Esophagus squamous epithelium (tissue), 5 donors: ENCODE results near the gene FAAP20. TPM values are rescaled to one million over a fixed set of nuclear protein-coding genes. Genes with fewer than 3 reads are reported as not detected.

ENCODE experiments used
- DNase-seq: peaks from one replicate; lab custom pipeline; 2025; lab: John Stamatoyannopoulos, UW
- H3K27ac ChIP-seq, 4 donors: fragments of 200-600 bp; sonication (generic); one replicate each; pipeline ENCODE4 v1.5.1; 2016 to 2019; ENCODE audit warnings: mild to moderate bottlenecking in 1 of 4
- H3K27me3 ChIP-seq, 4 donors: fragments of 200-600 bp; sonication (generic); 1 replicate in 3 of 4; 2 replicates in 1 of 4; pipeline versions ENCODE4 v1.5.1 to v1.6.0; 2017 to 2021; ENCODE audit warnings: antibody characterized with exemption in 1 of 4
- H3K36me3 ChIP-seq, 3 donors: fragments of 200-600 bp; sonication (generic); one replicate each; pipeline ENCODE4 v1.5.1; 2016 to 2019
- H3K4me1 ChIP-seq, 3 donors: fragments of 200-600 bp; sonication (generic); one replicate each; pipeline ENCODE4 v1.5.1; 2017 to 2019
- H3K4me3 ChIP-seq, 4 donors: fragments of 200-600 bp; sonication (generic); 1 replicate in 3 of 4; 2 replicates in 1 of 4; pipeline ENCODE4 v1.5.1; 2016 to 2019; ENCODE audit warnings: mild to moderate bottlenecking in 2 of 4, moderate library complexity in 1 of 4
- H3K9me3 ChIP-seq, 3 donors: fragments of 200-600 bp; sonication (generic); one replicate each; pipeline ENCODE4 v1.5.1; 2016 to 2019
- CTCF ChIP-seq, 6 experiments: fragments of 450-650 bp in 4 of 6; fragments of 200-600 bp in 2 of 6; sonication (generic) in 2 of 6; IDR thresholded peaks; one replicate each; pipeline ENCODE4 v1.5.1; 2016 to 2019; ENCODE audit warnings: antibody characterized with exemption in 6 of 6, mild to moderate bottlenecking in 4 of 6, moderate library complexity in 4 of 6
- POLR2A ChIP-seq, 4 donors: fragments of 450-650 bp; IDR thresholded peaks; one replicate each; pipeline ENCODE4 v1.6.1; 2017; ENCODE audit warnings: antibody characterized with exemption in 4 of 4, mild to moderate bottlenecking in 4 of 4, moderate library complexity in 3 of 4
- WGBS, 2 donors: methylation state at CpG; one replicate each; pipeline ENCODE4 v1.1.5; 2018; 5-methylcytosine and 5-hydroxymethylcytosine counted together
- intact Hi-C: fragments of 100-400 bp; cut with DNase I; formaldehyde crosslinking; loops from one replicate; pipeline ENCODE4 v1.15.0; 2022
- total RNA-seq, 4 donors: library from RNA; depleted of rRNA; stranded (reverse); fragments of >200 nt; gene quantifications; one replicate each; pipeline ENCODE4 v1.1.0, GENCODE V29; 2016
- donor health status: DM: yes; HTN: yes; CAD: no.

Gene FAAP20
- 10 to 100 TPM in 3 of 4 donors, 1 to 10 TPM in 1; 8.6 to 22.5 (median 18.1) TPM for total RNA-seq

GRCh38 chr1:2194319-2194897 lies at the start of gene FAAP20:
Gene FAAP20 (minus strand): TSS chr1:2194772. CDS start chr1:2194749, 23 bp downstream.
- Histone ChIP-seq H3K4me3 (peak within 1 kb of the TSS; percentile 41 to 89 (median 77)), H3K36me3 (peaks cover 0 to 11% (median 0%) of the 10 kb centered on the region in 3 donors), H3K9me3 (no peaks in the 10 kb centered on the region), H3K4me1 (peaks cover 45 to 76% (median 57%) of the 10 kb centered on the region in 3 donors), H3K27ac (peak within 1 kb of the TSS; percentile 82 to 97 (median 94)), H3K27me3 (no peaks in the 10 kb centered on the region)
- peak in 1 of 4 donors; percentile 61 for TF ChIP-seq POLR2A (IDR thresholded peaks at IDR 0.05)
- no peak for TF ChIP-seq CTCF (IDR thresholded peaks at IDR 0.05)
- no peak for DNase-seq
- intact Hi-C loops: loop anchor here (2.0 to 10.0 kb wide), 3 partner anchors 120 to 350 kb away; no protein-coding TSS in a partner anchor
- WGBS, 2 donors: 4% methylated on average over 4 of the region's 63 CpGs; no CpG with 5 or more reads in 1 of the 2 donors

- TF ChIP-seq POLR2A (IDR thresholded peaks at IDR 0.05) (no peak), CTCF (IDR thresholded peaks at IDR 0.05) (no peak)
- intact Hi-C loops: no loop called here
- no peak for DNase-seq
- WGBS, 2 donors: 64 to 77% methylated on average over 19 to 20 of the region's 33 CpGs
- Histone ChIP-seq H3K4me1 (peaks cover 57 to 95% (median 71%) of the 10 kb centered on the region in 3 donors), H3K4me3 (no peak overlapping the region), H3K9me3 (no peaks in the 10 kb centered on the region), H3K27ac (peak overlapping the region in 1 of 4 donors; percentile 31), H3K27me3 (no peaks in the 10 kb centered on the region), H3K36me3 (peaks cover 0 to 25% (median 0%) of the 10 kb centered on the region in 3 donors)
Observed at GRCh38 chr1:2242814-2243725, 48.5 kb upstream of the FAAP20 start.

GRCh38 chr1:2241820-2242219 lies 47.2 kb upstream of the FAAP20 start:
- Histone ChIP-seq H3K27me3 (no peaks in the 10 kb centered on the region), H3K27ac (peak overlapping the region in 2 of 4 donors; percentile 6 to 31), H3K4me1 (peaks cover 57 to 95% (median 71%) of the 10 kb centered on the region in 3 donors), H3K36me3 (peaks cover 0 to 25% (median 0%) of the 10 kb centered on the region in 3 donors), H3K4me3 (no peak overlapping the region), H3K9me3 (no peaks in the 10 kb centered on the region)
- TF ChIP-seq CTCF (IDR thresholded peaks at IDR 0.05) (no peak), POLR2A (IDR thresholded peaks at IDR 0.05) (no peak)
- no peak for DNase-seq
- 51 to 85% methylated on average over 4 to 8 of the region's 13 CpGs for WGBS, 2 donors
- intact Hi-C loops: no loop called here

GRCh38 chr1:2240270-2241156 lies 45.9 kb upstream of the FAAP20 start:
- Histone ChIP-seq H3K4me1 (peaks cover 61 to 95% (median 73%) of the 10 kb centered on the region in 3 donors), H3K9me3 (no peaks in the 10 kb centered on the region), H3K36me3 (peaks cover 0 to 25% (median 0%) of the 10 kb centered on the region in 3 donors), H3K27ac (peak overlapping the region in 3 of 4 donors; percentile 37 to 66 (median 55)), H3K27me3 (no peaks in the 10 kb centered on the region), H3K4me3 (peak overlapping the region in 1 of 4 donors; percentile 13)
- WGBS, 2 donors: 39 to 56% methylated on average over 15 to 26 of the region's 30 CpGs
- no peak for DNase-seq
- intact Hi-C loops: no loop called here
- no peak for TF ChIP-seq POLR2A (IDR thresholded peaks at IDR 0.05)
- no peak for TF ChIP-seq CTCF (IDR thresholded peaks at IDR 0.05)
